Fibroblast of lung (primary cell): ENCODE data around the gene SPEM1. TPM values are rescaled to one million over a fixed set of nuclear protein-coding genes. Genes with fewer than 3 reads are reported as not detected.

Source experiments
- DNase-seq, 2 donors: peaks; one replicate each; pipeline versions ENCODE4 v3.0.0 to v3.0.0-alpha.2; 2010; ENCODE audit warnings: low read depth in 2 of 2
- H2AFZ ChIP-seq: 2 replicates; pipeline ENCODE4 v1.5.1; 2012; ENCODE audit warnings: low read length, control low read depth, inconsistent platforms
- H3K27ac ChIP-seq: 2 replicates; pipeline ENCODE4 v1.5.1; 2011; ENCODE audit warnings: low read length, control low read depth; ENCODE audit not compliant: insufficient read depth
- H3K27me3 ChIP-seq: 2 replicates; pipeline ENCODE4 v1.5.1; 2011; ENCODE audit warnings: mild to moderate bottlenecking, low read length; ENCODE audit not compliant: control insufficient read depth, insufficient read depth
- H3K36me3 ChIP-seq: 2 replicates; pipeline ENCODE4 v1.5.1; 2011; ENCODE audit warnings: low read length; ENCODE audit not compliant: control insufficient read depth, insufficient read depth
- H3K4me1 ChIP-seq: 2 replicates; pipeline ENCODE4 v1.5.1; 2011; ENCODE audit warnings: low read length; ENCODE audit not compliant: control insufficient read depth, insufficient read depth; ENCODE audit errors: extremely low read depth
- H3K4me2 ChIP-seq: 2 replicates; pipeline ENCODE4 v1.5.1; 2011; ENCODE audit warnings: low read length, control low read depth; ENCODE audit not compliant: insufficient read depth; ENCODE audit errors: extremely low read depth
- H3K4me3 ChIP-seq, 4 experiments: fragments of 200-600 bp in 1 of 4; sonication (generic) in 1 of 4; replicated peaks in 1 of 4; 2 replicates each; pipeline ENCODE4 v1.5.1; 2011 to 2016; ENCODE audit warnings: low read length in 4 of 4, low read depth in 3 of 4, mild to moderate bottlenecking in 3 of 4, control low read depth in 2 of 4, inconsistent platforms in 1 of 4, mixed read lengths in 1 of 4; ENCODE audit not compliant: insufficient read depth in 1 of 4; ENCODE audit errors: control extremely low read depth in 1 of 4
- H3K79me2 ChIP-seq: 2 replicates; pipeline ENCODE4 v1.5.1; 2012; ENCODE audit warnings: mild to moderate bottlenecking, low read length, inconsistent platforms; ENCODE audit not compliant: control insufficient read depth, insufficient read depth
- H3K9ac ChIP-seq: 2 replicates; pipeline ENCODE4 v1.5.1; 2011; ENCODE audit warnings: mild to moderate bottlenecking, low read length, control low read depth; ENCODE audit not compliant: insufficient read depth
- H3K9me3 ChIP-seq: 2 replicates; pipeline ENCODE4 v1.5.1; 2012; ENCODE audit warnings: low read depth, low read length; ENCODE audit not compliant: control insufficient read depth, insufficient read depth
- H4K20me1 ChIP-seq: 2 replicates; pipeline ENCODE4 v1.5.1; 2011; ENCODE audit warnings: low read length; ENCODE audit not compliant: control insufficient read depth, insufficient read depth; ENCODE audit errors: extremely low read depth
- EZH2 ChIP-seq: IDR thresholded peaks from 2 replicates; pipeline ENCODE4 v1.5.1; 2012; ENCODE audit warnings: low read length, control low read depth, mild to moderate bottlenecking; ENCODE audit errors: missing control alignments
- polyA plus RNA-seq, 2 donors: library from polyadenylated mRNA; depleted of rRNA in 1 of 2; stranded (reverse) in 1 of 2; unstranded in 1 of 2; fragments of >200 nt; gene quantifications; 2 replicates each; pipeline ENCODE4 v1.2.1, GENCODE V29; 2011 to 2012; ENCODE audit warnings: missing spikeins in 1 of 2
- total RNA-seq: library from RNA; depleted of rRNA; stranded (reverse); fragments of >200 nt; gene quantifications from 2 replicates; pipeline ENCODE4 v1.2.1, GENCODE V29; 2014
- TF ChIP-seq, protein P1 (sequence below), 2 donors: IDR thresholded peaks in 1 of 2; conservative IDR thresholded peaks in 1 of 2; 1 replicate in 1 of 2; 2 replicates in 1 of 2; pipeline ENCODE4 v1.5.1; 2011 to 2012; ENCODE audit warnings: low read length in 2 of 2, control low read depth in 1 of 2, inconsistent platforms in 1 of 2, low read depth in 1 of 2, mild to moderate bottlenecking in 1 of 2

Gene SPEM1
- total and polyA plus RNA-seq, 2 donors (not counting 1 experiment from before 2014, with no cell fraction given): not detected

- no peaks in the 10 kb centered on the region for H4K20me1 ChIP-seq
- TF ChIP-seq, protein P1, sequence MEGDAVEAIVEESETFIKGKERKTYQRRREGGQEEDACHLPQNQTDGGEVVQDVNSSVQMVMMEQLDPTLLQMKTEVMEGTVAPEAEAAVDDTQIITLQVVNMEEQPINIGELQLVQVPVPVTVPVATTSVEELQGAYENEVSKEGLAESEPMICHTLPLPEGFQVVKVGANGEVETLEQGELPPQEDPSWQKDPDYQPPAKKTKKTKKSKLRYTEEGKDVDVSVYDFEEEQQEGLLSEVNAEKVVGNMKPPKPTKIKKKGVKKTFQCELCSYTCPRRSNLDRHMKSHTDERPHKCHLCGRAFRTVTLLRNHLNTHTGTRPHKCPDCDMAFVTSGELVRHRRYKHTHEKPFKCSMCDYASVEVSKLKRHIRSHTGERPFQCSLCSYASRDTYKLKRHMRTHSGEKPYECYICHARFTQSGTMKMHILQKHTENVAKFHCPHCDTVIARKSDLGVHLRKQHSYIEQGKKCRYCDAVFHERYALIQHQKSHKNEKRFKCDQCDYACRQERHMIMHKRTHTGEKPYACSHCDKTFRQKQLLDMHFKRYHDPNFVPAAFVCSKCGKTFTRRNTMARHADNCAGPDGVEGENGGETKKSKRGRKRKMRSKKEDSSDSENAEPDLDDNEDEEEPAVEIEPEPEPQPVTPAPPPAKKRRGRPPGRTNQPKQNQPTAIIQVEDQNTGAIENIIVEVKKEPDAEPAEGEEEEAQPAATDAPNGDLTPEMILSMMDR (conservative IDR thresholded peaks at IDR 0.05 in 1 of 2, IDR thresholded peaks at IDR 0.05 in 1 of 2; ENCODE audit: low read depth in 1 of 2, low read length in 2 of 2): no peak
- TF ChIP-seq EZH2: no peak
- no peak overlapping the region for H2AFZ ChIP-seq
- H3K4me1 ChIP-seq: no peaks in the 10 kb centered on the region
- no peak for DNase-seq
- no peak overlapping the region for H3K4me2 ChIP-seq
- no peak overlapping the region for H3K9ac ChIP-seq
- H3K4me3 ChIP-seq: no peak overlapping the region
- no peaks in the 10 kb centered on the region for H3K9me3 ChIP-seq
- H3K36me3 ChIP-seq: no peaks in the 10 kb centered on the region
- no peaks in the 10 kb centered on the region for H3K79me2 ChIP-seq
- H3K27me3 ChIP-seq: no peaks in the 10 kb centered on the region
- no peak overlapping the region for H3K27ac ChIP-seq
These were observed 9.6 kb downstream of the SPEM1 start for GRCh38 chr17:7429722-7430121.

GRCh38 chr17:7431231-7431630, 11.1 kb downstream of the SPEM1 start:
- Histone ChIP-seq H3K4me1 (no peaks in the 10 kb centered on the region), H4K20me1 (no peaks in the 10 kb centered on the region), H2AFZ (no peak overlapping the region), H3K9ac (no peak overlapping the region), H3K27ac (no peak overlapping the region), H3K4me3 (no peak overlapping the region), H3K9me3 (no peaks in the 10 kb centered on the region), H3K36me3 (no peaks in the 10 kb centered on the region), H3K79me2 (no peaks in the 10 kb centered on the region), H3K27me3 (no peaks in the 10 kb centered on the region), H3K4me2 (no peak overlapping the region)
- TF ChIP-seq, protein P1 (conservative IDR thresholded peaks at IDR 0.05 in 1 of 2, IDR thresholded peaks at IDR 0.05 in 1 of 2; ENCODE audit: low read depth in 1 of 2, low read length in 2 of 2): no peak
- no peak for TF ChIP-seq EZH2
- DNase-seq: no peak

DNA sequence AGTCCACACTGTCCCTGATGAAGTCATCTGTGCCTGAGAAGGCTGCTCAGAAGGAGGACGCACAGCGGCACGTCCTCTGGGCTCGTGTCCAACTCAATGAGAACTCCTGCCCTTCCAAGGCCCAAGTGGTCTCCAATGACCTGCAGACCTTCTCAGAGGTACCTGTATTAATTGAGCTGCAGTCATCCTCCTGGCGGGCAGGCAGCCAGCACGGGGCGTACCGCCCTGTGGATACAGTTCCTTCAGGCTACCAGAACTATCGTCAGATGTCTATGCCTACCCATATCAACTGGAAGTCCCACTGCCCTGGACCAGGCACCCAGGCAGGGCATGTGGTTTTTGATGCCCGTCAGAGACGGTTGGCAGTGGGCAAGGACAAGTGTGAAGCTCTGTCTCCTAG, 12.2 kb downstream of the SPEM1 start:
- no peak for DNase-seq
- no peaks in the 10 kb centered on the region for H3K36me3 ChIP-seq
- H3K4me2 ChIP-seq: no peak overlapping the region
- H3K4me1 ChIP-seq: no peaks in the 10 kb centered on the region
- H3K9ac ChIP-seq: no peak overlapping the region
- TF ChIP-seq, protein P1 (conservative IDR thresholded peaks at IDR 0.05 in 1 of 2, IDR thresholded peaks at IDR 0.05 in 1 of 2; ENCODE audit: low read depth in 1 of 2, low read length in 2 of 2): no peak
- TF ChIP-seq EZH2: no peak
- H2AFZ ChIP-seq: no peak overlapping the region
- H3K79me2 ChIP-seq: no peaks in the 10 kb centered on the region
- H3K9me3 ChIP-seq: no peaks in the 10 kb centered on the region
- H4K20me1 ChIP-seq: no peaks in the 10 kb centered on the region
- H3K27me3 ChIP-seq: no peaks in the 10 kb centered on the region
- H3K27ac ChIP-seq: no peak overlapping the region
- no peak overlapping the region for H3K4me3 ChIP-seq
